LHCN-M2 (cell line): ENCODE results near the gene KLHL6. TPM values are rescaled to one million over a fixed set of nuclear protein-coding genes. Genes with fewer than 3 reads are reported as not detected.
"Not testable (repeated sequence)": the region's sequence is repeated elsewhere in the genome, so short reads cannot be mapped to it uniquely, and the experiment has no call there.

Experiments
- DNase-seq: peaks from one replicate; pipeline ENCODE4 v3.0.0-alpha.2; 2012; ENCODE audit warnings: low read depth
- total RNA-seq: library from RNA; depleted of rRNA; stranded (reverse); fragments of >200 nt; gene quantifications from 2 replicates; pipeline ENCODE4 v1.2.3, GENCODE V29; 2014

KLHL6 gene
- total RNA-seq, 1 experiment from 2014 or later, result not detected

GRCh38 chr3:183487016-183487415 is 68.5 kb downstream of the KLHL6 start:
- no peak for DNase-seq

- DNase-seq, result no peak
Observed at GRCh38 chr3:183486472-183486871, 69.0 kb downstream of the KLHL6 start.

GRCh38 chr3:183485585-183485984 is 69.9 kb downstream of the KLHL6 start:
- no peak for DNase-seq

- no peak for DNase-seq
Observed at GRCh38 chr3:183485093-183485492, 70.4 kb downstream of the KLHL6 start.

GRCh38 chr3:183484431-183485075 is 71.0 kb downstream of the KLHL6 start:
- DNase-seq, result no peak

GRCh38 chr3:183481582-183481981 is 73.9 kb downstream of the KLHL6 start:
- DNase-seq, result peak; percentile 15

GRCh38 chr3:183478501-183478900 is 77.0 kb downstream of the KLHL6 start:
- DNase-seq, result no peak

GRCh38 chr3:183477801-183478456 is 77.6 kb downstream of the KLHL6 start:
- DNase-seq, result no peak

GRCh38 chr3:183475764-183476162 is 79.7 kb downstream of the KLHL6 start:
- not testable (repeated sequence) for DNase-seq

GRCh38 chr3:183475016-183475763 is 80.3 kb downstream of the KLHL6 start:
- no peak for DNase-seq

GRCh38 chr3:183473969-183474368 is 81.5 kb downstream of the KLHL6 start:
- no peak for DNase-seq

GRCh38 chr3:183472155-183472554 is 83.4 kb downstream of the KLHL6 start:
- no peak for DNase-seq

- DNase-seq, result no peak
Observed at GRCh38 chr3:183468424-183468823, 87.1 kb downstream of the KLHL6 start.

- no peak for DNase-seq
Observed at GRCh38 chr3:183466575-183466974, 88.9 kb downstream of the KLHL6 start.

GRCh38 chr3:183465710-183466109 is 89.8 kb downstream of the KLHL6 start:
- not testable (repeated sequence) for DNase-seq

- no peak for DNase-seq
Observed at GRCh38 chr3:183464480-183464879, 91.0 kb downstream of the KLHL6 start.

- peak; percentile 57 for DNase-seq
Observed at GRCh38 chr3:183460081-183461055, 95.1 kb downstream of the KLHL6 start.

- peak; percentile 99 for DNase-seq
Observed at GRCh38 chr3:183455089-183455488, 100.4 kb downstream of the KLHL6 start.

- DNase-seq, result no peak
Observed at GRCh38 chr3:183454064-183454463, 101.4 kb downstream of the KLHL6 start.

GRCh38 chr3:183449791-183450190 is 105.7 kb downstream of the KLHL6 start:
- peak; percentile 63 for DNase-seq

- peak; percentile 76 for DNase-seq
Observed at GRCh38 chr3:183449391-183449790, 106.1 kb downstream of the KLHL6 start.
